ENCODE results near the gene CYBC1.

CYBC1 gene

GRCh38 chr17:82444941-82445521, 5.5 kb downstream of the CYBC1 start:
- no peak overlapping the region for H3K4me3 ChIP-seq (ENCODE audit: low read depth, low read length)
- TF ChIP-seq, protein P1, sequence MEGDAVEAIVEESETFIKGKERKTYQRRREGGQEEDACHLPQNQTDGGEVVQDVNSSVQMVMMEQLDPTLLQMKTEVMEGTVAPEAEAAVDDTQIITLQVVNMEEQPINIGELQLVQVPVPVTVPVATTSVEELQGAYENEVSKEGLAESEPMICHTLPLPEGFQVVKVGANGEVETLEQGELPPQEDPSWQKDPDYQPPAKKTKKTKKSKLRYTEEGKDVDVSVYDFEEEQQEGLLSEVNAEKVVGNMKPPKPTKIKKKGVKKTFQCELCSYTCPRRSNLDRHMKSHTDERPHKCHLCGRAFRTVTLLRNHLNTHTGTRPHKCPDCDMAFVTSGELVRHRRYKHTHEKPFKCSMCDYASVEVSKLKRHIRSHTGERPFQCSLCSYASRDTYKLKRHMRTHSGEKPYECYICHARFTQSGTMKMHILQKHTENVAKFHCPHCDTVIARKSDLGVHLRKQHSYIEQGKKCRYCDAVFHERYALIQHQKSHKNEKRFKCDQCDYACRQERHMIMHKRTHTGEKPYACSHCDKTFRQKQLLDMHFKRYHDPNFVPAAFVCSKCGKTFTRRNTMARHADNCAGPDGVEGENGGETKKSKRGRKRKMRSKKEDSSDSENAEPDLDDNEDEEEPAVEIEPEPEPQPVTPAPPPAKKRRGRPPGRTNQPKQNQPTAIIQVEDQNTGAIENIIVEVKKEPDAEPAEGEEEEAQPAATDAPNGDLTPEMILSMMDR (IDR thresholded peaks at IDR 0.05; ENCODE audit: low read depth, low read length), result no peak

- no peak overlapping the region for H3K4me3 ChIP-seq (ENCODE audit: low read depth, low read length)
- TF ChIP-seq, protein P1 (IDR thresholded peaks at IDR 0.05; ENCODE audit: low read depth, low read length), result no peak
These were observed 6.2 kb downstream of the CYBC1 start for GRCh38 chr17:82444284-82444893.

GRCh38 chr17:82443465-82444283, 6.9 kb downstream of the CYBC1 start:
- TF ChIP-seq, protein P1 (IDR thresholded peaks at IDR 0.05; ENCODE audit: low read depth, low read length), result no peak
- no peak overlapping the region for H3K4me3 ChIP-seq (ENCODE audit: low read depth, low read length)

DNA sequence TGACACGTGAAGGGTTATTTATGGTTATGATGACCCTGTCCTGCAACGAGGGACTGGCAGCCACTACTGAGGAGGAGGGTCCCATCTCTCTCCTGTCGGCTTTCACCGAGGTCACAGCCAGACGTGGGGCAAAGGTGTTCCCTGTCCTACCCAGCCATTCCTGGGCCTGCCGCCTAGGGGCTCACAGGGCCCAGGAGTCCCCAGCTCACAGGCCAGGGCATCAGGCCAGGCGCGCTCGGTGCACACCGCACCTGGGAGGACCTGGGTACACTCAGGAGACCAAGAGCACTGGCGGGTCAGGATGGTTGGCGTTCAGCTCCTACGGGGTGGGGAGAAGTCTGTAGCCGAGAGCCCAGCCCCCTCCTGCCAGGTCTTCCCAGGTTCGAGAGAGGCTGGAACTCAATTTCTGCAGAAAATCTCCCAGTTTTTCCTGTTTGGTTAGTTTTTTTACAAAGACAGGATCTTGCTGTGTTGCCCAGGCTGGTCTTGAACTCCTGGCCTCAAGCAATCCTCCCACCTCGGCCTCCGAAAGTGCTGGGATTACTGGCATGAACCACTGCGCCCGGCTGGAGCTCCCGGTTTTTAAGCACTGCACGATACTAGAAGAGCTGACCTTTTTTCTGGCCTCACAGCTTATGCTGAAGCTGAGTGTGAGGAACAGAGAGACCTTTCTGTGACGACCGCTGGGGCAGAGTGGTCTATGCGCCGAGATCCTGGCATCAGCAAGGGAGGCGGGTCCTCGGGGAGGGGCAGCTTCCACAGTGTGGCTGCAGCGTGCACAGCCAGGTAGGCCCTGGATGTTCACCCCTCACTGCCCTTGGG, 7.7 kb downstream of the CYBC1 start:
- H3K4me3 ChIP-seq (ENCODE audit: low read depth, low read length), result no peak overlapping the region
- TF ChIP-seq, protein P1 (IDR thresholded peaks at IDR 0.05; ENCODE audit: low read depth, low read length), result no peak

DNA sequence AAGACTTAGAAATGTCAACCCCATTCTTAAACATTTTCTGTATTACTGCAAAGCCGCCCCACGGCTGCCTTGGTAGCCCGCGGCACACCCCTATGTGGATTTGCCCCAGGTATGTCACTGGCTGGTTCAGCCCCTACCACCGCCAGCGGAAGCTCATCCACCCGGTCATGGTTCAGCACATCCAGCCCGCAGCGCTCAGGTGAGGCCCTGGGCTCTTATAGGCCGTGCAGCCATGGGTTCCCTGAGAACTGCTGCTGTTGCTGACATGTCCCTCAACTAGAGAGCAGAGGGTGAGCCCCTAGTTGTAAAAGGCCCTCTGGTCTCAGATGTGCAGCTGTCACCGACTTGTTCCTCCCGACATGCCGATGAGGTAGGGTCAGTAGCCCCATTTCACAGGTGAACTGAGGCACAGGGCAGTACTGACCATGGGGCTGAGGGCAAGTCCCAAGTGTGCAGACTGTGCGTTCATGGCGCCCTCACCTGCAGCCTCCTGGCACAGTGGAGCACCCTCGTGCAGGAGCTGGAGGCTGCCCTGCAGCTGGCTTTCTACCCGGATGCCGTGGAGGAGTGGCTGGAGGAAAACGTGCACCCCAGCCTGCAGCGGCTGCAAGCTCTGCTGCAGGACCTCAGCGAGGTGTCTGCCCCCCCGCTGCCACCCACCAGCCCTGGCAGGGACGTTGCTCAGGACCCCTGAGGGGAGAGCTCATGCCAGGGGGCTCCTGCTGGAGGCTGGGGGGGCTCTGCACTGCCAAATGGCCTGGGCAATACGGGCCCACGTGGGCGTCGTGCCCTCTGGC, 8.7 kb downstream of the CYBC1 start:
- TF ChIP-seq, protein P1 (IDR thresholded peaks at IDR 0.05; ENCODE audit: low read depth, low read length), result no peak
- H3K4me3 ChIP-seq (ENCODE audit: low read depth, low read length), result no peak overlapping the region

DNA sequence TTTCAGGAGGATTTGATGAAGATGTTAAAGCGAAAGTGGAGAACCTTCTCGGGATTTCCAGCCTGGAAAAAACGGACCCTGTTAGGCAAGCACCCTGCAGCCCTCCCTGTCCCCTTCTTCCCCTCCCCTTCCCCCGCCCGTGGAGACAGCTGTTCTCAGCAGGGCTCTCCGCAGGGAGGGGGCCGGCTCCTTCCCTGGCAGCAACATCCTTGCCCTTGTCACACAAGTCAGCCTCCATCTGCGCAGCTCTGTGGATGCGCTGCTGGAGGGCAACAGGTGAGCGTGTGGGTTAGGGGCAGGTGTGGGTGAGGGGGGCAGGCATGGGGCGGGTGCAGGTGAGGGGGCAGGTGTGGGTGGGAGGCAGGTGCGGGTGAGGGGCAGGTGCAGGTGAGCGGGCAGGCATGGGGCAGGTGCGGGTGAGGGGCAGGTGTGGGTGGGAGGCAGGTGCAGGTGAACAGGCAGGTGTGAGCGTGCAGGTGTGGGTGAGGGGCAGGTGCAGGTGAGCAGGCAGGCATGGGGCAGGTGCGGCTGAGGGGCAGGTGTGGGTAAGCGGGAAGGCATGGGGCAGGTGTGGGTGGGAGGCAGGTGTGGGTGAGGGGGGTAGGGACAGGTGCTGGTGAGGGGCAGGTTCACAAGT, 9.4 kb downstream of the CYBC1 start:
- TF ChIP-seq, protein P1 (IDR thresholded peaks at IDR 0.05; ENCODE audit: low read depth, low read length), result no peak
- no peak overlapping the region for H3K4me3 ChIP-seq (ENCODE audit: low read depth, low read length)

Data from WI38 (cell line).